Measurements from ENCODE around the gene PHF12.

GRCh38 chr17:28855336-28855679 is 96.0 kb downstream of the PHF12 start:
- TF ChIP-seq POLR2A (IDR thresholded peaks at IDR 0.05) (no peak), CTCF (IDR thresholded peaks at IDR 0.05) (no peak)

Measured in Peyer's patch (tissue), 4 donors.